Measurements from ENCODE around the gene ADGB. TPM values are rescaled to one million over a fixed set of nuclear protein-coding genes. Genes with fewer than 3 reads are reported as not detected.

The ADGB gene
- polyA plus RNA-seq, 1 donor (not counting 4 experiments of a cell fraction or from before 2014, with no cell fraction given): not detected

DNA sequence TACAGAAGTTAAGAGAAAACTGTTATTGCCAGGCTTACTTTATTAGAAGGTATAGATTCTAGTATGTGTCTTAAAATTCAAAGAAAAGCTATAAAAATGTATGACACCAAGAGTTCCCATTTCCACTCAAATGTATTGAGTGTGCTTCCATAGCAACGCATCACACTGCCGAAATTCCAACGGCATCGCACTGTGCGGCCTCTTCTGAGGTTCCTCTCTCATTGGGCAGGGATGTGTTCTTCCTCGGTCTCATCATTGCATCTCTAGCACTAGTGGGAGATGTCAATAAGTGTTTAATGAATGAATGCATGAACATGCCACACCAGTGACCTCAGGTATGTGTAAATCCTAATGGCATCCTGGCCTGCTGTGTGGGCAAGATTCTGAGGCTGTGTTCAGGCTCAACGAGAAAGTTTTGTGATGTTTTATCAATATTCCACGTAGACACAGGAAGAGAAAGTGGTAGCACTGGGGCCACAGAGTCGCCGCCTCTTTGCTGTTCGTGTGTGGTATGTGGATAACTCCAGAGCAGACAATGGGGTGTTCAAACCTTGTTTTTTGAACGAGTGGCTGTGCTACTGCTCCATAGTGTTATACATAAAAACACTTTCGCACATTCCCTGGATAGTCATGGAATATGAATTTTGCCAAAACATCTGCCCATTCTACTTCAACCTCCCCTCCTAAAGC is 171.6 kb downstream of the ADGB start:
- H3K27ac ChIP-seq (ENCODE audit: control insufficient read depth, insufficient read depth, low read length): no peak overlapping the region
- no peaks in the 10 kb centered on the region for H3K9me1 ChIP-seq (ENCODE audit: control insufficient read depth, extremely low read depth, insufficient read depth, low read length)
- no peaks in the 10 kb centered on the region for H3K27me3 ChIP-seq (ENCODE audit: control insufficient read depth, extremely low read depth, insufficient read depth, low read length)
- DNase-seq (ENCODE audit: low read depth, low spot score): no peak
- no peak overlapping the region for H2AFZ ChIP-seq (ENCODE audit: control insufficient read depth, low read length)
- no peak overlapping the region for H3K4me3 ChIP-seq (ENCODE audit: control insufficient read depth in 2 of 3, extremely low read depth in 1 of 3, insufficient read depth in 2 of 3, low read depth in 1 of 3, low read length in 3 of 3)
- FAIRE-seq: no peak
- TF ChIP-seq, protein P1, sequence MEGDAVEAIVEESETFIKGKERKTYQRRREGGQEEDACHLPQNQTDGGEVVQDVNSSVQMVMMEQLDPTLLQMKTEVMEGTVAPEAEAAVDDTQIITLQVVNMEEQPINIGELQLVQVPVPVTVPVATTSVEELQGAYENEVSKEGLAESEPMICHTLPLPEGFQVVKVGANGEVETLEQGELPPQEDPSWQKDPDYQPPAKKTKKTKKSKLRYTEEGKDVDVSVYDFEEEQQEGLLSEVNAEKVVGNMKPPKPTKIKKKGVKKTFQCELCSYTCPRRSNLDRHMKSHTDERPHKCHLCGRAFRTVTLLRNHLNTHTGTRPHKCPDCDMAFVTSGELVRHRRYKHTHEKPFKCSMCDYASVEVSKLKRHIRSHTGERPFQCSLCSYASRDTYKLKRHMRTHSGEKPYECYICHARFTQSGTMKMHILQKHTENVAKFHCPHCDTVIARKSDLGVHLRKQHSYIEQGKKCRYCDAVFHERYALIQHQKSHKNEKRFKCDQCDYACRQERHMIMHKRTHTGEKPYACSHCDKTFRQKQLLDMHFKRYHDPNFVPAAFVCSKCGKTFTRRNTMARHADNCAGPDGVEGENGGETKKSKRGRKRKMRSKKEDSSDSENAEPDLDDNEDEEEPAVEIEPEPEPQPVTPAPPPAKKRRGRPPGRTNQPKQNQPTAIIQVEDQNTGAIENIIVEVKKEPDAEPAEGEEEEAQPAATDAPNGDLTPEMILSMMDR (optimal IDR thresholded peaks at IDR 0.05 in 1 of 3, IDR thresholded peaks at IDR 0.05 in 1 of 3, conservative IDR thresholded peaks at IDR 0.05 in 1 of 3; ENCODE audit: extremely low read depth in 1 of 3, insufficient read depth in 2 of 3, low read length in 3 of 3): no peak
- no peak for TF ChIP-seq EZH2 (IDR thresholded peaks at IDR 0.05; ENCODE audit: low read length)
- H3K9ac ChIP-seq (ENCODE audit: control insufficient read depth, extremely low read depth, insufficient read depth, low read length): no peak overlapping the region
- H4K20me1 ChIP-seq (ENCODE audit: control insufficient read depth, extremely low read depth, insufficient read depth, low read length): no peaks in the 10 kb centered on the region
- no peaks in the 10 kb centered on the region for H3K4me1 ChIP-seq (ENCODE audit: control insufficient read depth, extremely low read depth, insufficient read depth, low read length)
- H3K4me2 ChIP-seq (ENCODE audit: control insufficient read depth, extremely low read depth, insufficient read depth, low read depth, low read length): no peak overlapping the region
- no peaks in the 10 kb centered on the region for H3K79me2 ChIP-seq (ENCODE audit: control insufficient read depth, insufficient read depth, low read length)
- H3K36me3 ChIP-seq (ENCODE audit: control insufficient read depth in 2 of 2, extremely low read depth in 1 of 2, insufficient read depth in 2 of 2, low read length in 2 of 2): no peaks in the 10 kb centered on the region
- H3K9me3 ChIP-seq (ENCODE audit: control insufficient read depth, low read depth, low read length): no peaks in the 10 kb centered on the region
- dilution Hi-C loops (cut with MboI; ENCODE audit: extremely low pct_ligation_motif_present, low sequenced_read_pairs): no loop called here

DNA sequence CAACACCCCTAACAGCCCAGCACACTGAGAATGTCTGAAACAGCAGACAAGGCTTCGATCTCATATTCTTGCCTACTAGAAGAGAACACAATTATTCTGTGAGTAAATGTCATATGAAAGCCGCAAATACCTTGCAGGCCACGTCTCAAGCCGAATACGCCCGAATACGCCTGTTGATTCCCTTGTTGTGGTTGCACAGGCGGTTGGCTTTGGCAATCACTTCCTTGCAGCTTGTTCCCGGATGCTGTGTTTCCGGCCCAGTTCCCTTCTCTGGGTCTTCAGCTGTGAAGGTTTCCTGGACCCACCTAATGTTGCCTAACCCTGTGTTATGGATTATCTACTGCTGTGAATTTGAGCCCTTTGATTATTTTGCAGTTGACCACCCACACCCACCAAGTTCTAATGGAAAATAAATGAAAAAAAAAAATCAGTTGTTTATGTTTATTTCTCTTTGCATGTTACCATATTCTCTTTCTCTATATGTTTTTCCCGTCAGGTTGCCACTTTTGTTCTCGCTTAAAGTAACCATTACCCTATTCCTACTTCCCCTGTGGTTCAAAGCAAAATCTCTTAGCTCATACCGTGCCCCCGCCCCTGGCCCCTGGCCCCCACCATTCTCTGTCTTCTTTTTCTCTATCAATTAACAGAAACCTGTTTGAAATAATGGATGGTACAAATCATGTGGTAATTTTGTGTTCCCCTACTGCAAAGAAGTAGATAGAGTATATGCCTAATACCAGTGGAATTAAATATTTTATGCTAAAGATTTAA is 172.4 kb downstream of the ADGB start:
- Histone ChIP-seq H3K27ac (ENCODE audit: control insufficient read depth, insufficient read depth, low read length) (no peak overlapping the region), H3K79me2 (ENCODE audit: control insufficient read depth, insufficient read depth, low read length) (no peaks in the 10 kb centered on the region), H2AFZ (ENCODE audit: control insufficient read depth, low read length) (no peak overlapping the region), H3K27me3 (ENCODE audit: control insufficient read depth, extremely low read depth, insufficient read depth, low read length) (no peaks in the 10 kb centered on the region), H3K36me3 (ENCODE audit: control insufficient read depth in 2 of 2, extremely low read depth in 1 of 2, insufficient read depth in 2 of 2, low read length in 2 of 2) (no peaks in the 10 kb centered on the region), H3K9me3 (ENCODE audit: control insufficient read depth, low read depth, low read length) (no peaks in the 10 kb centered on the region), H3K4me3 (ENCODE audit: control insufficient read depth in 2 of 3, extremely low read depth in 1 of 3, insufficient read depth in 2 of 3, low read depth in 1 of 3, low read length in 3 of 3) (no peak overlapping the region), H4K20me1 (ENCODE audit: control insufficient read depth, extremely low read depth, insufficient read depth, low read length) (no peaks in the 10 kb centered on the region), H3K4me1 (ENCODE audit: control insufficient read depth, extremely low read depth, insufficient read depth, low read length) (no peaks in the 10 kb centered on the region), H3K4me2 (ENCODE audit: control insufficient read depth, extremely low read depth, insufficient read depth, low read depth, low read length) (no peak overlapping the region), H3K9ac (ENCODE audit: control insufficient read depth, extremely low read depth, insufficient read depth, low read length) (no peak overlapping the region), H3K9me1 (ENCODE audit: control insufficient read depth, extremely low read depth, insufficient read depth, low read length) (no peaks in the 10 kb centered on the region)
- dilution Hi-C loops (cut with MboI; ENCODE audit: extremely low pct_ligation_motif_present, low sequenced_read_pairs): no loop called here
- no peak for TF ChIP-seq EZH2 (IDR thresholded peaks at IDR 0.05; ENCODE audit: low read length)
- TF ChIP-seq, protein P1 (optimal IDR thresholded peaks at IDR 0.05 in 1 of 3, IDR thresholded peaks at IDR 0.05 in 1 of 3, conservative IDR thresholded peaks at IDR 0.05 in 1 of 3; ENCODE audit: extremely low read depth in 1 of 3, insufficient read depth in 2 of 3, low read length in 3 of 3): no peak
- FAIRE-seq (no peak), DNase-seq (ENCODE audit: low read depth, low spot score) (no peak)

Measured in keratinocyte (primary cell).